HT-29 (cell line): ENCODE results near the gene BTBD16. TPM values are rescaled to one million over a fixed set of nuclear protein-coding genes. Genes with fewer than 3 reads are reported as not detected.
A peak's percentile ranks its signal among the peaks of the same experiment; 100 is the strongest.

ENCODE experiments used
- DNase-seq: peaks from one replicate; pipeline ENCODE4 v3.0.0-alpha.2; 2015; ENCODE audit warnings: low spot score
- total RNA-seq: library from RNA; depleted of rRNA; stranded (reverse); fragments of >200 nt; shearing (Covaris generic); gene quantifications from 2 replicates; pipeline ENCODE4 v1.2.3, GENCODE V29; 2014

Gene BTBD16
- total RNA-seq, 1 experiment from 2014 or later = 4.0 TPM

GRCh38 chr10:122343135-122343800, 72.2 kb downstream of the BTBD16 start:
- DNase-seq = no peak

DNA sequence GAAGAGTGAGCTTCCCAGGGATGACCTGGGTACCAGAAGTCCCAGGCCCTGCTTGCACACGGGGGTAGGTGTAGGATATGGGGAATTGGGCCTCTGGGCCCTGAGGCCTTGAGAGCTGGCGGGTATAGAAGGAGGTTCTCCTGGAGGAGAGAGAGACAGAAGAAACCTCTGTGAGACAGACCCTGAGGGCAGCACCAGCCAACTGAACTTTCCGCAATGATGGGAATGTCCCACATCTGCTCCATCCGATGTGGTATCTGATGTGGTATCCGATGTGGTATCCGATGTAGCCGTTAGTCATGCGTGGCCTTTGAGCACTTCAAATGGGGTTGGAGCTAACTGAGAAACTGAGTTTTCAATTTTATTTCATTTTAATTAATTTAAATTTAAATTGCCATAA, 72.8 kb downstream of the BTBD16 start:
- DNase-seq = no peak

GRCh38 chr10:122344741-122345258, 73.7 kb downstream of the BTBD16 start:
- peak; percentile 60 for DNase-seq

DNA sequence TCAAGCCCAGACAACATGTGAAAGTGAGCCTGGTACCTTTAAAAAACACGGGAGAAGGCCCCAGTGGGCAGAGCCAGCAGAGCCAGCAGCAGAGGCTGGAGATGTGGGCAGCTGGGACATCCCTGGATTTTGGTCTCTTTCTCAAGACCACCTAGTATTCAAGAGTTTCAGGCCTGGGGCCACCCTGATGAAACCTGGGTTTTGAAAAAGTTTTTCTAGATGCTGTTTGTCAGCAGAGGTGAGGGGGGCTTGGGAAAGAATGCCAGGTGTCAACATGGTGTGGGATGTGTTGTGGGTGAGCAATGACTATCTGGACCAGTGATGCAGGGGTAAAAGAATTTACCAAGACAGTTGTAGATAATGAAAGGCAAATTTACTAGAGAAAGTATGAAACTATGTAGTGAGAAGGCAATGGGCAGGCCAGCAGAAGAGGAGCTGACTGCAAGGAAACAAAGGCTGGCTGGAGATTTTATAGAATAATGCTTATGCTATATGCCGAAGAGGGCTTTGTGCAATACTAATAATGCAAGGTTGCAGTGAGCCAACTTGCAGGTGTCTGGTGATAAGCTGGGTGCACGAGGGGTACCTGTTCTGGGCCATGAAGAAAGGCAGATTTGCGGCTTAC, 75.3 kb downstream of the BTBD16 start:
- DNase-seq = no peak

GRCh38 chr10:122347170-122347841, 76.2 kb downstream of the BTBD16 start:
- DNase-seq = no peak

DNA sequence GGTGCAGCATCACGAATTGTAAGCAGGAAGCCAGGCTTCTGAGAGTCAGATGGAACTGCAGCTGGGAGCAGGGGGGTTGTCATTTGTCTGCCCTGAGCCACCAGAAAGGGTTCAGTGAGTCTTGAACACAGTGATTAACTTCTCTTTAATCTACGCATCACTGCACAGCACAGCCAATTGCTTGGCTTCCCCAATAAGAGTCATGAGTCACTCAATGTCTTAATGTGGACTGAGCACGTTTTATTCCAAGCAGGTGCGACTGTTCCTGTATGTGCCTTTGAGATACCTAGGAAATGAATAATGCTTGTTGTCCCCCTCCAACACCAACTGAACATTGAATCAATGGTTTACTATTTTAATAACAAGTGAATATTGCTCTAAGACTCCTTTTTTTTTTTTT, 77.4 kb downstream of the BTBD16 start:
- DNase-seq = no peak

- DNase-seq = peak; percentile 19
These were observed 77.9 kb downstream of the BTBD16 start for GRCh38 chr10:122348935-122349361.

DNA sequence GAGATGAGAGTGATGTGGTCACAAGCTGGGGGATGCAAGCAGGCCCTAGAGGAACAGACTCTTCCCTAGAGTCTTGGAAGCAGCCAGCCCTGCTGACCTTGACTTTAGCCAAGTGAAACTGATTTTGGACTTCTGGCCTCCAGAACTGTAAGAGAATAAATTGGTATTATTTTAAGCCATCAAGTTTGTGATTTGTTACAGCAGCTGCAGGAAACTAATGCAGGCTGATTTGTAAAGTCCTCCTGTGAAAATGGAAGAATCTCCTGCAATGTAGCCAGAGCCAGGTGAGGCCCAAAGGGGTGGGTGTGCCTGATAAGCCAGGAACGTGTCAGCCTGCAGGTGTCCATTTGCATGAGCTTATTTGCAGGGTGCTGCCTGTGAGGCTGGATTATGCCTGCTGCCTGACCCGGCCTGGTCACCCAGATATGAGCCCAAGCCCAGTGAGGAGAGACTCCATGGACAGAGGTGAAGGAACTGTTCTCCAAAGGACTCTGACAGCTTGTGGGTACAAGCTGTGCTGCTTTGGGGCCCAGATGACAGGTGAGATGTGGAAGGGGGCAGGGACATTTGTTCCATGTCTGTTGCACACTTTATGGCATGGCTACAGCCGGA, 78.8 kb downstream of the BTBD16 start:
- DNase-seq = no peak

DNA sequence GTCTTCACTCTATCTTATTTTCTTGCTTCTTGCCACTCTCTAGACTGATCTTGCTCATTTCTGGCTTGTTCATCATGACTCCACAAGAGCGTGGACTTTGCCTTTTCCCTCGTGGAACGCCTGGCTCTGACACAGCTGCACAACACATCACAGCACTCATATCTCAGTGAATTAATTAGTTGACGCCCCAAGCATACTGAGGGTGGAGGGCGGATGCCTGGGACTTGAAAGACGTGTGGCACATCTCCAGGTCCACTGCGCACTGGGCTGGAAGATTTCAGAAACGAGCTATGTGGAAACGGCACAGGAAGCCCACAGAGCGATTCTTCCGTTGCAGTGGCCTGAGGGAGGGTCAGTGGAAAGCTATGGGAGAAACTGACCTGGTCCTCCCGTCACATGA, 79.8 kb downstream of the BTBD16 start:
- DNase-seq = no peak

- DNase-seq = no peak
These were observed 81.9 kb downstream of the BTBD16 start for GRCh38 chr10:122352817-122353525.

GRCh38 chr10:122354383-122354782, 83.3 kb downstream of the BTBD16 start:
- DNase-seq = no peak

DNA sequence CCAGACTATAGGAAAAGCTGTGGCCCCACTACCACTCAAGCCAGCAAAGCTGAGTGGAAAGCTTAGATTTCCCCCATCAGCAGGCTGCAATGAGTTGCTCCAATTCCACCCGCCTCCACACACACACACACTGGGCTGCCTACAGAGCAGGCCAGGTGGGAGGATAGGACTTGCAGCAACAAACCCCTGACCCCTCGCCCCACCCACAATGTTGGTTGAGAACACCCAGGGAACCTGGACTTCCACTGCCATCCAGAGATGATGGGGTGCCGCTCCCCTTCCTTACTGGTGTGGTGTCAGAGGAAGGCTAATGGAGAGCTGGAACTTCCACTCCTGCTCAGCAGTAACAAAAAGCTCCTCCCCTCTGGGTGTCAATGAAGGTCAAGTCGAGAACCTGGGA, 86.6 kb downstream of the BTBD16 start:
- DNase-seq = no peak

- DNase-seq = no peak
These were observed 88.5 kb downstream of the BTBD16 start for GRCh38 chr10:122359621-122360020.

DNA sequence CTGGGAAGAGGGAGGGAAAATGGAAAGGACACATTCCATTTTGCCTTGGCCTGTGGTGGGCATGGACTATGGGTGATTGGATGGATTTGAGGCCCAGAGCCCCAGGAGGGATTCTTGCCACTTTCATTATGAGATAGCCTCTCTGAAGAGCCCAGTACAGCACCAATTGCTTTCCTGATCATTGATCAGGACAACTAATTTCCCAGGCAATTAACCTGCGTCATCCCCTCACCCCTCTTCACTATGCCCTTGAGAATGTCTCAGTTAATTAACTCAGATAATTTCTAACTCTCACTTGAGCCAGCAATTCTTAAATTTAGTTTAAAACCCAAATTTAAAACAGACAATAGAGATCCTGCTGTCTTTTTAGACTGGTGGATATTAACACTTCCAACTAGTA, 90.0 kb downstream of the BTBD16 start:
- no peak for DNase-seq

DNA sequence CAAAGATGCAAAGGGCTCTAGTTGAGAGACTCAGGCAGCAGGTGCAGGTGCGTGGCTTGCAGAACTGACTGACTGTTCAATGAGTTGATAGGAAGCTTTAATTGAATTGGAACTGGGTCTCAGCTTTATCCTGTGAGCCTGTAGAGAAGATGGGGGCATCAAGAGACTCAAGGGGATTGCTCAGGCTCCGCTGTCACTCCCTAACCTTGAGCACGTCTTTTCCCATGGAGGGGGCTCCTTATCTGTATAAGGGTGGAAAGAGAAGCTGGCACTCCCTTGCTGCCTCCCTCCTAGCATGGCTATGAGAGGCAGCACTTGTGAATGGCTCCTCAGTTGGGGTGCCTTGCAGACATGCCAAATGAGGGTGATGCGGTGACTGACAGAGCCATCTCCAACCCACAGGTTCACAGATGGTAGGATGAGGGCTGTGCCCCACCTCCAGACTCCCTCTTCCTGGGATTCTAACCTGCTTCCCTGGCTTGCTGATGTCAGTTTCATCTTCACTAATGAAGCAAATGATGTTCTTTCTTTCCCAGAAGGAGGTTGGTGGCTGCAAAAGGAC, 91.0 kb downstream of the BTBD16 start:
- no peak for DNase-seq

DNA sequence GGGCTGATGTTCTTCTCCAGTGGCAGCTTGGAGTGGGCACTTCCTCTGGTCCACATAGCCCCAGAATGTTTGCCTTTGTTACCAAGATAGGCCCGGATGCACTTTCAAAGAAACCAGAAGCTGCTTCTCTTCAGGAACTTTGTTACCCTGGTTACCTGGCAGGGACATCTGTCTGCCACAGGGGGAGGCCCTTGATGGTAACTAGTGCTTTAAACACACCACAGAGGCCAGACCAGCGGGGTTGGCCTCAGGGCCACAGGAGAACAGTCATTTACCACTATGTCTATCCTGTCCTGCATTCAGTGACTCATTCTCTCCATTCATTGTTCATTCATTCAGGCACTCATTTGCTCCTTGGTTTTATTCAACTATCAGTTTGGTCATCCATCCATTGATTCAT, 91.5 kb downstream of the BTBD16 start:
- no peak for DNase-seq

DNA sequence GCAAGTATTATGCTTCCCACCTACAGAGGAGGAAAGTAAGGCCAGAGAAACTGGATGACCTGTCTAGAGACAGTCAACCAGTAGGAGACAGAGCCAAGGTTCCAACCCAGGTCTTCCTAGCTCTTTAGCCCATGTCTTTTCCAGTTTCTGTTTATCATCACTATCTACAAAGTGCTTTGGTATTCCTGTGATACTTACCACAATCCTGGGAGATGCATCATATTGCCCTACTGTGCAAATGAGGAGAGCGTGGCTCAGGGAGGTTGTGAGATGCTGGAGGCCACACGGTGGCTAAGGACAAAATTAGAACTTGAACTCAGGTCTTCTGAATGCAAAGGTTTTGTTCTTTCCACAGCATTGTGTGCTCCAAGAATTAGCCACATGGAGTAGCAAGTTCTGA, 92.2 kb downstream of the BTBD16 start:
- DNase-seq = no peak

DNA sequence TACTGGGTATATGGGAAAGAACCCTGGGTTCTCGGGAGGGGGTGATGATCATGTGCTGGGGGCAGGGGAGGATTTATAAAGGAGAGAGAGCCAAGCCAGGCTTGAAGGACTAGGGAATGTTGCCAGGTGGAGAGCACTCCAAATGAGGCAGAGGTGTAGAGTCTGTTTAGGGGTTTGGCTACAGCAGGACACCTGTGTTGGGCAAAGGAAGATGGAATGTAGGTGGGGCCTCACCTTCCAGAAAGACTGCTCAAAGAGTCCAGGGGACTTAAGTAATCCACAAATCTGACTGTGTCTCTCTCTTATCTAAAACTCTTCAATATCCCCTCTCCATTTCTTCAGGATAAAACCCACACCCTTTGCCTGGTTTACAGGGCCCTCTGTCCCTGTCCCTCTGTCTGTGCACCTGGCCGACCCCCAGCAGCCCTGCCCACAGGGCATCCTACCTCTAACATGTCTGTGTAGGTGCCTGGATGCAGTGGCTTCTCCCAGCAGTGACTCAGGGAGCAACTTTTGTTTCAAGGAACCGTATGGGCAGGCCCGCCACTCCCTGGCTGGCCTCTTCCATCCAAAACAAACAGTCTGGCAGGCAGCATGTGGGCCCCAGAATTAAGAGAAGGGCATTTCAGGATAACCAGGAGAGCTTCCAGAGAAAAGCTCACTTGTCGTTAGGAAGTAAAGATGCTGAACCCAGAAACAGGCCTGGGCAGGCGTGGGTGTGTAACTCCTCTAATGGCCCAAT, 92.8 kb downstream of the BTBD16 start:
- DNase-seq = no peak

DNA sequence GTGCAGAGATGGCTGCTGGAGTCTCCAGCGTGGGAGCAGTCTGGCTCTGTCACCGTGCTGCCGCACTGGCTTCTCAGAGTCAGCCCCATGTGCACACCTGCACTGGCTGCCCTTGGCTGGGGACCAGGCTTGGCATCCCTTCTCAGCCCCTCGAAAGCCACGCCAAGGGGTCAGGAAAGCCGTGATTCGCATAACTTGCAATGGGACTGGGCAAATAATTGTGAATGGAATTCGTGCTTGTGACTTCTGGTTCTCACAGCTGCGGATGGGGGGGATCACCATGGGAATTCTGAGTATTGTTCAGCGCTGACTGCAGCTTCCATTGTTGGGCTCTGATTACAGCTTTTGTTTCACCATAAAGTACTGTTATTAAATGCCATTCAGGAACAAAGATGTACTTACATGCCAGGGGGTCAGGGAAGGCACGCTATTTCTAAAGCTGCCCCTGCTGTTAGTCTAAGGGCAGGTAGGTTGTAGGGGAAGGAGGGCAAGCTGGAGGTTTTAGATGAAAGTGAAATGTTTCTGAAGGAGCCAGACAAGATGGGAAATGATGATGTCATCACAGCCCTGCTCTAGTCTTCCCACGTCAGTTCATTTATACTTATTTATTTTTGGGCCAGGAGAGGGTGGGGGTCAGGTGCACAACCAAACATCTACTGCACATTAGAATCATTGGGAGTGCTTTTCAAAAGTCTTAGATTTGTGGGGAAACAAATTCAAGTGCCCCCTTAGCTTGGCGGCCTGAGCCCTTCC, 97.6 kb downstream of the BTBD16 start:
- DNase-seq = no peak

DNA sequence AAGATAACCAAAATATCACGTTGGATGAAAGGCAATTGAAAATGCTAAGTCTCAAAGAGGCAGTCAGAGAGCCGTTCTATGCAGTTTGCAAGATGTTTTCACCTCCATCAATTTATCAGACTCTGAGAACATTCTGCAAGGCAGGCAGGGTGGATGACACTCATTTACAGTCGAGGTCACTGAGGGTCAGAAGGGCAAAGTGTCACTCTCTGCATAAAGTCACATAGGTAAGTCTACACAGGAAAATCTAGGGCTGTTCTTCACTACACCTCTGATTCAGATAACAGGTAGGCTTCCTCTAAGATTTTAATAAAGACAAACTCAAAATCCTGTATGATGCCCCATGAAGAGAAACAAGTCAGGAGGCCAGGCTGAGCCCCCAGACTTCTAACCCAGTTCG, 102.0 kb downstream of the BTBD16 start:
- DNase-seq = no peak
